Spleen (tissue), 11 donors: ENCODE measurements around the gene RHOT2. TPM values are rescaled to one million over a fixed set of nuclear protein-coding genes. Genes with fewer than 3 reads are reported as not detected.

Experiments used
- DNase-seq: peaks from one replicate; pipeline ENCODE4 v3.0.0-alpha.2; 2020
- H3K27ac ChIP-seq, 8 donors: fragments of 200-600 bp; sonication (generic) in 7 of 8; 1 replicate in 4 of 8; 2 replicates in 4 of 8; pipeline versions ENCODE4 v1.5.0 to v1.8.0; 2016 to 2021; ENCODE audit warnings: inconsistent platforms in 4 of 8, mild to moderate bottlenecking in 4 of 8, moderate library complexity in 1 of 8
- H3K27me3 ChIP-seq, 7 donors: fragments of 200-600 bp; sonication (generic) in 6 of 7; replicated peaks in 1 of 7; 1 replicate in 4 of 7; 2 replicates in 3 of 7; pipeline versions ENCODE4 v1.5.0 to v1.8.0; 2016 to 2021; ENCODE audit warnings: inconsistent platforms in 3 of 7, mild to moderate bottlenecking in 1 of 7
- H3K36me3 ChIP-seq, 6 donors: fragments of 200-600 bp; sonication (generic) in 5 of 6; 1 replicate in 4 of 6; 2 replicates in 2 of 6; pipeline versions ENCODE4 v1.5.0 to v1.8.0; 2016 to 2021; ENCODE audit warnings: inconsistent platforms in 2 of 6
- H3K4me1 ChIP-seq, 6 donors: fragments of 200-600 bp; sonication (generic) in 5 of 6; 1 replicate in 3 of 6; 2 replicates in 3 of 6; pipeline versions ENCODE4 v1.5.0 to v1.8.0; 2016 to 2021; ENCODE audit warnings: inconsistent platforms in 3 of 6
- H3K4me3 ChIP-seq, 8 donors: fragments of 200-600 bp; sonication (generic) in 7 of 8; 1 replicate in 4 of 8; 2 replicates in 4 of 8; pipeline versions ENCODE4 v1.5.0 to v1.8.0; 2016 to 2021; ENCODE audit warnings: inconsistent platforms in 4 of 8, mild to moderate bottlenecking in 4 of 8, moderate library complexity in 2 of 8
- H3K9me3 ChIP-seq, 8 donors: fragments of 200-600 bp; sonication (generic) in 7 of 8; 1 replicate in 4 of 8; 2 replicates in 4 of 8; pipeline versions ENCODE4 v1.5.0 to v1.8.0; 2016 to 2021; ENCODE audit warnings: inconsistent platforms in 4 of 8
- CTCF ChIP-seq, 11 experiments: fragments of 200-600 bp in 7 of 11; fragments of 450-650 bp in 4 of 11; sonication (generic) in 4 of 11; IDR thresholded peaks in 8 of 11; conservative IDR thresholded peaks in 3 of 11; 1 replicate in 7 of 11; 2 replicates in 4 of 11; pipeline versions ENCODE4 v1.4.0 to v1.8.0; 2016 to 2021; ENCODE audit warnings: antibody characterized with exemption in 11 of 11, inconsistent platforms in 4 of 11, mild to moderate bottlenecking in 1 of 11
- POLR2A ChIP-seq, 3 donors: fragments of 450-650 bp; IDR thresholded peaks; one replicate each; pipeline ENCODE4 v1.5.1; 2017; ENCODE audit warnings: antibody characterized with exemption in 3 of 3, mild to moderate bottlenecking in 1 of 3
- POLR2AphosphoS5 ChIP-seq, 3 donors: sonication (generic); formaldehyde crosslinking; IDR thresholded peaks; one replicate each; pipeline ENCODE4 v1.5.1; 2017; ENCODE audit warnings: antibody characterized with exemption in 3 of 3
- WGBS, 5 donors: extraction: QIAGEN DNeasy Blood & Tissue Kit in 3 of 5; methylation state at CpG; one replicate each; pipeline versions ENCODE4 v1.1.5 to v1.1.7; 2013 to 2018; 5-methylcytosine and 5-hydroxymethylcytosine counted together
- intact Hi-C: fragments of 100-400 bp; cut with DNase I; formaldehyde crosslinking; loops from one replicate; pipeline ENCODE4 v1.15.0; 2023; ENCODE audit warnings: low total_unique reads
- polyA plus RNA-seq, 3 donors: library from polyadenylated mRNA; stranded (reverse); fragments of 200-250 nt; gene quantifications; one replicate each; pipeline ENCODE4 v1.2.1, GENCODE V29; 2013
- total RNA-seq, 7 donors: library from RNA; depleted of rRNA in 3 of 7; stranded (reverse); fragments of >200 nt in 3 of 7; fragmentation: NEBNext Ultra II Directional in 4 of 7; extraction: Animal tissue kit (Norgen Biotek cat#: 25700) in 4 of 7; gene quantifications; one replicate each; pipeline versions ENCODE4 v1.1.0 to v1.2.1, GENCODE V29; 2016 to 2021
- donor health status: healthy with polysubstance abuse.
- donor health status: DM: no; HTN: no; CAD: no; lungs with moderate emphysema.
- donor health status: DM: no; HTN: no; CAD: no.
- donor health status: Bipolar disorder and iron deficiency.
- donor health status: healthy.
- donor health status: DM: no; HTN: no; CAD: no.
- donor health status: DM: yes; HTN: yes; CAD: no.

RHOT2 gene
- total and polyA plus RNA-seq, 10 donors = 71.3 to 309 (median 137) TPM

GRCh38 chr16:706189-707061 lies 38.5 kb downstream of the RHOT2 start:
- Histone ChIP-seq H3K27me3 (peaks cover 8 to 100% (median 96%) of the 10 kb centered on the region in 7 donors), H3K4me1 (peaks cover 0 to 31% (median 11%) of the 10 kb centered on the region in 6 donors), H3K36me3 (no peaks in the 10 kb centered on the region), H3K9me3 (no peaks in the 10 kb centered on the region), H3K27ac (no peak overlapping the region), H3K4me3 (peak overlapping the region in 2 of 8 donors; percentile 4 to 48)
- TF ChIP-seq POLR2A (IDR thresholded peaks at IDR 0.05) (no peak), CTCF (IDR thresholded peaks at IDR 0.05 in 8 of 11, conservative IDR thresholded peaks at IDR 0.05 in 3 of 11) (no peak), POLR2AphosphoS5 (IDR thresholded peaks at IDR 0.05) (no peak)
- no peak for DNase-seq
- intact Hi-C loops = no loop called here
- 5 to 9% (median 7%) methylated on average over 27 to 49 of the region's 49 CpGs for WGBS, 5 donors

- 44 to 52% (median 48%) methylated on average over 5 to 14 of the region's 14 CpGs for WGBS, 5 donors
- no peaks in the 10 kb centered on the region for H3K36me3 ChIP-seq
- intact Hi-C loops = no loop called here
- TF ChIP-seq CTCF (IDR thresholded peaks at IDR 0.05 in 8 of 11, conservative IDR thresholded peaks at IDR 0.05 in 3 of 11) (no peak), POLR2AphosphoS5 (IDR thresholded peaks at IDR 0.05) (no peak), POLR2A (IDR thresholded peaks at IDR 0.05) (no peak)
- no peaks in the 10 kb centered on the region for H3K9me3 ChIP-seq
- peaks cover 8 to 100% (median 91%) of the 10 kb centered on the region in 7 donors for H3K27me3 ChIP-seq
- peaks cover 0 to 36% (median 16%) of the 10 kb centered on the region in 6 donors for H3K4me1 ChIP-seq
- DNase-seq = no peak
- no peak overlapping the region for H3K27ac ChIP-seq
- no peak overlapping the region for H3K4me3 ChIP-seq
Measured at GRCh38 chr16:707062-707538, 39.2 kb downstream of the RHOT2 start.

GRCh38 chr16:708019-708418 lies 40.1 kb downstream of the RHOT2 start:
- DNase-seq = no peak
- Histone ChIP-seq H3K4me1 (peaks cover 0 to 37% (median 16%) of the 10 kb centered on the region in 6 donors), H3K4me3 (no peak overlapping the region), H3K27ac (no peak overlapping the region), H3K9me3 (no peaks in the 10 kb centered on the region), H3K27me3 (peaks cover 8 to 100% (median 81%) of the 10 kb centered on the region in 7 donors), H3K36me3 (no peaks in the 10 kb centered on the region)
- no peak for TF ChIP-seq CTCF (IDR thresholded peaks at IDR 0.05 in 8 of 11, conservative IDR thresholded peaks at IDR 0.05 in 3 of 11)
- no peak for TF ChIP-seq POLR2AphosphoS5 (IDR thresholded peaks at IDR 0.05)
- no peak for TF ChIP-seq POLR2A (IDR thresholded peaks at IDR 0.05)
- intact Hi-C loops = no loop called here
- WGBS, 5 donors = 51 to 59% (median 56%) methylated on average over 3 of the region's 3 CpGs

- TF ChIP-seq POLR2A (IDR thresholded peaks at IDR 0.05) (no peak), CTCF (IDR thresholded peaks at IDR 0.05 in 8 of 11, conservative IDR thresholded peaks at IDR 0.05 in 3 of 11) (no peak), POLR2AphosphoS5 (IDR thresholded peaks at IDR 0.05) (no peak)
- Histone ChIP-seq H3K4me3 (no peak overlapping the region), H3K9me3 (no peaks in the 10 kb centered on the region), H3K27me3 (peaks cover 8 to 100% (median 72%) of the 10 kb centered on the region in 7 donors), H3K36me3 (no peaks in the 10 kb centered on the region), H3K27ac (no peak overlapping the region), H3K4me1 (peaks cover 0 to 42% (median 17%) of the 10 kb centered on the region in 6 donors)
- no peak for DNase-seq
- intact Hi-C loops = no loop called here
- 67 to 90% (median 80%) methylated on average over 3 to 4 of the region's 4 CpGs for WGBS, 5 donors
Measured at GRCh38 chr16:708959-709358, 41.0 kb downstream of the RHOT2 start.
